ENCODE data around the gene TNFRSF21.
"Not testable (repeated sequence)": the region's sequence is repeated elsewhere in the genome, so short reads cannot be mapped to it uniquely, and the experiment has no call there.

The TNFRSF21 gene

DNA sequence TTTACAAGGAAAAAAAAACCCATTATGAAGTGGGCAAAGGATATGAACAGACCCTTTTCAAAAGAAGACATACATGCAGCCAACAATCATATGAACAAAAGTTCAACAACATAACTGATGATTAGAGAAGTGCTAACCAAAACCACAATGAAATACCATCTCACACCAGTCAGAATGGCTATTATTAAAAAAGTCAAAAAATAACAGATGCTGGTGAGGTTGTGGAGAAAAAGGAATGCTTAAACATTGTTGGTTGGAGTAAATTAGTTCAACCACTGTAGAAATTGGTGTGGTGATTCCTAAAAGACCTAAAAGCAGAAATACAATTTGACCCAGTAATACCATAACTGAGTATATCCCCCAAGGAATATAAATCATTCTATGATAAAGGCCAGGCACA lies 86.5 kb downstream of the TNFRSF21 start:
- DNase-seq (ENCODE audit: low read depth, low spot score): not testable (repeated sequence)

DNA sequence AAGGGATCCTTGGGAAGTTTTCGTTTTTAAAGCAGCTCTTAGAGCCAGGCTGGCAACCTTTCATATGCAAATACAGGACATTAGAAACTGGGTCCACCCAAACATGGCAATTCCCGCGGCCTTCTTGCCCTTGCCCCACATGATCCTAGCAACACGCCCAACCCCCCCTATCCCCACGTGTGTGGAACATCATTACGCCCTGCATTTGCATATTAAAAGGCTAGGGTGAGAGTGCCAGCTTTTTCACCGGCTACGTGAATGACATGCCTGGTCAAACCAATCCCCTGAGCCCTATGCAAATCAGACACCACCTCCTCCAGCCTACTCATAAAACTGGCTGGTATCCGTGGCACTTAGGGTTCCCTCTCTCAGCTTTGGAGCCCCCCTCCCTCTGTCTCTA lies 88.1 kb downstream of the TNFRSF21 start:
- DNase-seq (ENCODE audit: low read depth, low spot score): no peak

DNA sequence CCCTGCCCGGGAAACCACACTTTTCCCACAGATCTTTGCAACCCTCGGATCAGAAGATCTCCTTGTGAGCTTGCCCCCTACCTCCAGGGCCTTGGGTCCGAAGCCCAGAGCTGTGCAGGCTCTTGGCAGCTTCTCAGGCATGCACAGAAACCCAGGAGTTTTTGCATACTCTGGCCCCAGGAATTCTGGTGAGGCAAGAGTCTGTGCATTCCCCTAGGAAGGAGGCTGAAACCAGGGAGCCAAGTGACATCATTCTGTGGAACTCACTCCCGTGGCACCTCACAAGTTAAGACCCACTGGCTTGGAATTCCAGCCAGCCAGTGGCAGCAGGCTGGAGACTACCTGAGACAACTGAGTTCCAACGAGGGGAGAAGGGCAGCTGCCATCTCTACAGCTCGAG lies 100.1 kb downstream of the TNFRSF21 start:
- no peak for DNase-seq (ENCODE audit: low read depth, low spot score)

DNA sequence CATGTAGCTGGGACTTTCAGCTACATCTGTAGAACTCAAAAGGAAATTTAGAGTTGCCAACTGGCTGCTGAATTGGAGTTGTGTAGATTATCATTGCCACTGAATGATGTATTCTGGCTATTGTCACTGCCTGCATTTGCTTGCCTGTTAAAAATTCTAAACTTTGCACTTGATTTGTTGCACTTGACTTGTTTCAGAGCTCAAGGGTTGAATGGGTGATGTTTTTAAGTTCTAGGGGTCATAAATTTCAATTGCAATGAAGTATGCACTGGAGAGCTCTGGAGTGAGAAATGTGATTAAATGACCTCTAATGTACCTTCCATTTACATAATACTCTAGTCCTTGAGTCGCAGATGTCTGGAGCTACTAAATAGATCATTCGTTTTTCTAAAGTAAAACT lies 102.4 kb downstream of the TNFRSF21 start:
- DNase-seq (ENCODE audit: low read depth, low spot score): no peak

DNA sequence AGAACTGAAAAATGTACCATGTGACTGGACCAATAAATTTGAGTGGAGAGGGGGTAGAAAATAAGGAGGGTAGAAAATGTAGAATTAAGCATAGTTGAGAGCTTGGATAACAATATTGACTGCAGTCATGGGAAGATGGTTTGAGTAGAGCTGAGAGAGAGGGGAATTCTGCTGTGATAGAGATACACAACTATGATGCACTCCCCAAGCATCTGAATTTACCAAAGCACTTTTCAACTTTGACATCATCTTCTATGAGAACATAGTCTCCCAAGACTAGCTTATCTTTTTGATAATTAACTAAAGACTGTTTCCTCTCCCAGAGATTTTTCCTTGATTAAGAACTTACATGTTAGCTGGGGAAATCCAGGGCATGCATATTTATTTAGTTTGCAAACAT lies 103.1 kb downstream of the TNFRSF21 start:
- DNase-seq (ENCODE audit: low read depth, low spot score): no peak

DNA sequence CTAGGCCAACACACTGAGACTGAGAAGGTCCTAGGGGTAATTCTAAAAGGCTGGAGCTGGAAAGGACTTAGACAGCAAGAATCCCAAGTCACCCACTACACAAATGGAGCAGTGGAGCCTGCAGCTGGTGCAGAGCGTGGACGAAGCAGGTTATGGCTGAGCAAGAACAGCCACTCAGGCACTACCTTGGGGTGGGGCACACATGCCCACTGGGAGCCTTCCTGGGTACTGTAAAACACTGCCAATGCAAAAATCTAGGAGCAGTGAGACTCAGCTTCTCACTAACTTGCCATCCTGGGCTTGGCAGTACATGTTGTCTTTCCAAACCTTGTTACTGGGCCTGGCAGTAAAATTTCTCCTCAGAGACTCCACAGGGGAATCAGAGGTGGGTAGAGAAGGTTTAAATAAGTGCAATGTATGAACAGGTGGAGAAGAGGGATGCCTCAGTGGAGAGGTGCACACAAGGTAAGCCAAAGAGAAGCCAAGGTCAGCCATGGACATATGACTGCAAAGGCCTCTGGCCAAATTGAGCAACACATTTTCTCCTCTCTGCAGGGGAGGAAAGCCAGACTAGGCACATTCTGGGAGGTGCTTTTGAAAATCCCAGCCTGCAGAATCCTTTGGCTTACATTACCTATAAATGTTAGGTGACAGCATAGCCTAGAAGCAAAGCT lies 105.6 kb downstream of the TNFRSF21 start:
- no peak for DNase-seq (ENCODE audit: low read depth, low spot score)

DNA sequence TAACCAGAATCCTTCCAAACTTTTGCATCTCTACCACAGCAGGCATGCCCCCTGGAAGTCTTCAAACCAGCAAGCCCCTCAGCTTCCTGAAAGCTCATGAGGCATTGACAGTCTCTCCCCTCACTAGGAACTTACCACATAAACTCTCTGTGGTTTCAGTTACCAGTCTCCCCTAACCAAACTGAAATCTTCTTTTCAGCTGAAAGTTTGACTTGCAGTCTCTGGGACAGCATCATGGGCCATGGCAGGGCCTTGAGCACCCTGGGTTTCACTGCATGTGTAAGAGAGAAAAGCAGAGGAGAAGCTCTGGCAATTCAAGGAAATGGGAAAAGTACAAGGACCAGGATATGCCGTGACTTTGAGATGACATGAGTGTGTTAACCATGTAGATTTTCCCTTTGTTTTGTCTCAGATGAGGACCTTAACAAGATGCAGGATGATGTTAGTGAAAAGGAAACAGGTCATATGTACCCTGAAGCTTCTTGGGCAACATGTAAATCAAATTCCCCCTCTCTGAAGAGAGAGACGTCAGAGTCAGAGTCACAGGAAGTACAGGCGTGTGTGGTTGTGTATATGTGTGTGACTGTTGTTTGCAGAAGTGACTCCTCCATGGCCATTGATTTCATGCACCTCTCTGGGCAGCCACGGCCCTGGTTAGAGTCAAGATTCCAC lies 106.3 kb downstream of the TNFRSF21 start:
- no peak for DNase-seq (ENCODE audit: low read depth, low spot score)

DNA sequence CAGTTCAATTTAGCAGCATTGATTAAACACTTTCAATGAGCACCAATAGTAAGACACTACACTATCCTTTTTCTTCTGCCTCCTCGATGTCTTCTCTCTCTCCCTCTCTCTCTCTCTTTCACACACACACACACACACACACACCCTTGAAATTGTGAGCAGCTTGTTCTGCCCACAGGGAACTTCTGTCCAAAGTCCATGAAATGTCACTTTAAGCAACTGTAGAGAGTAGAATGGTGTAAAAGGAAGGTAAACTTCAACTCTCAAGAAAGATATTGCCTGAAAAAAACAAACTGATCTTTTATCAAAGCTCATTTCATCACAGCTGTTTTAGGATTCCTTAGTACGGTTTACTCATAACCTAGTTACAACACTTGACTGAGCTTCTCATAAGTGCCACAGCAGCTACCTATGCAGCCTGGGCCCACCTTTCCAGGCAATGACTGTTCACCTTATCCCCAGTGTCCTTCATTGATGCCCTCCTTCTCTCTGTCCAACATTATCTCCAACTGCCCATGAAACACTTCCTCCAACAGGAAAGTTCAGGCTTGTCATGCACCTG lies 107.0 kb downstream of the TNFRSF21 start:
- DNase-seq (ENCODE audit: low read depth, low spot score): no peak

DNA sequence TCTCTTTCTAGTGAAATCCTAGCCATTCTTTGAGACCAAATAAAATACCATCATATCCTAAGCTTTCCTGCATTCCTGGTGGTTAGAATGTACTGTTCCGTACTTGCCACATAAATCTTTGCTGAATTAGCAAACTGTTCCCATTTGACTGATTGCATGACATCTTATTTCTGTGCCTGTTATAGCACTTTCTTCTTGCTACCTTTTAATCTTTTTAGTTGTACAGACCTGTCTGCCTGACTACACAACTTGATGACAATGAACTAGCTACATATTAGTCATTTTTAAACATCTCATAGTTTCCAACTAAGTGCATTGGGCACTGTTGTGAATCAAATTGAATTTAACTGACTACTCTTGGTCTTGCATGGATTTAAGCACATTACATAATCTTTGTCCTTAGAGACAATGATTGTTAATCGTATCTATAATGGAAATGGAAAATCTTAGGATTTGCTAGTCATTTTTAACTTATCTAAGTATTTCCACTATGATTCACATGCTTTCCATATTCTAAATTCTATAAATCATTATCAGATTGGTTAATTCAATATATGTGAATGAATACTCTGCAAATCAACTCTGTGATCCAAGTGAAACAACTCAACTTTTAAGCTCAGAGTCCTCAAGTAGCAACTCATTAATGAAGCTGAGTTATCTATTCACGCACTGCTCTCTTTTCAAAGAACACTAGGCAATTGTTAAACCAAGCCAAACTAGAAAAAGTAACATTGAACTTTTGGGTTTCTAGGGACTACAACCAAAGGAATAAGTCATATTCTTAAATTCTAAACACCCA lies 109.0 kb downstream of the TNFRSF21 start:
- no peak for DNase-seq (ENCODE audit: low read depth, low spot score)

DNA sequence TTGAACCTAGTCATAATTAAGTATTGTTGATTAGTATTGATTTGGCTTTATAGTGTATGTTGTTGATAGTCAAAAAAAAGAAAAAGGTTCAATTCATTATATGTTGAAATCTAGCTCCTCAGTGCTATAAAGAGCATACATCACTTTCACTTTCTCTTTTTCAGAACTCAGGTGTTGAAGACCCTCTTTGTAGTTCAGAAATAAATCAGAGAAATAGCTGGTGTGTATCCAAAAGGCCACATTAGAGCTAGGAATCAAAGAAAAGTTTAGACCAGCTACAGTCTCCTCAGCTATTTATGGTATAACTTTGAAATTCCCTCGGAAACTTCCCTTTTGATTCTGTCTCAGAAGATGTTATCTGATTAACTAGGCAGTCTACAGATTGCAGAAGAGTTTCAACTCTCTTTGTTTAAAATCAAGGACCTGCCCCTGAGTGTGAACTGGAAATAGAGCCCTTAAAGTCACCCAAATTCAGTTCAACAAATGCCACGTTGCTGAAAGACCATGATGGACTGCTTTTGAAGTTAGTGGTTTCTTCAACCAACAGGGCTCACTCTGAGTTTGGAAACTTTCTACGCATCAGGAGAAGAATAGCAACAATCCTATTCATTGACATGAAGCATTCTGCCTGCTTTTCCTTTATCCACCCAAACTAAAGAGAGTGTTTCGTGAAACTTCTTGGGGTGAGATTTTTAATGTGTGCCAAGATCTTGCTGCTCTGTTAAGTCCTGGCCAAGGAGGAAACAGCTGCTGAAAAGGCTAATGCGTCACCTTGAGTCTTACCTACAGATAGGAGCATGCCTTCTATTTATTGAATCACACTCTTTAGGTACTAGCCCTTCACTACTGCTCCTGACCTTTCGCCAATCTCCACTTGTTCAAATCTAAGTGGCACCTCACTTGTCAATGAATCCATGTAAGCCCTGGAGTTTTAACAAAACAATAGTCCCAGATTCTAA lies 111.7 kb downstream of the TNFRSF21 start:
- no peak for DNase-seq (ENCODE audit: low read depth, low spot score)

DNA sequence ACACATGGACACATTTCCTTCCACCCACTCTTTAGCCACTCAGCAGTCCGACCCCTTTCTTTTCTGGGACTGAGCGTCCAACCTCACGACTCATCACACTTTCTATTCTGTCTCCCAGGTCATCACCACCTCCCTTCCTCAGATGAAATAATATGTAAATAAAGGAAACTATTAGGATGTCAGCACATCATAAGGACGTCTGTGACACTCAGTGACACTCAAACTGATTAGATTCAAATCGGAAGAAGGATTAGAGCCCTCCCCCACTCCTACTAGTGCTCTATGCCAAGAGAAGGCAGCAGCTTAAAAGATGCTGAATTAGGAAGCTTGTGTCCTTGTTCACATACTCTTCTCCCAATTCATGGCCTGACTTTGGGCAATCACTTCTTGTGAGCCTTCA lies 113.6 kb downstream of the TNFRSF21 start:
- DNase-seq (ENCODE audit: low read depth, low spot score): no peak

DNA sequence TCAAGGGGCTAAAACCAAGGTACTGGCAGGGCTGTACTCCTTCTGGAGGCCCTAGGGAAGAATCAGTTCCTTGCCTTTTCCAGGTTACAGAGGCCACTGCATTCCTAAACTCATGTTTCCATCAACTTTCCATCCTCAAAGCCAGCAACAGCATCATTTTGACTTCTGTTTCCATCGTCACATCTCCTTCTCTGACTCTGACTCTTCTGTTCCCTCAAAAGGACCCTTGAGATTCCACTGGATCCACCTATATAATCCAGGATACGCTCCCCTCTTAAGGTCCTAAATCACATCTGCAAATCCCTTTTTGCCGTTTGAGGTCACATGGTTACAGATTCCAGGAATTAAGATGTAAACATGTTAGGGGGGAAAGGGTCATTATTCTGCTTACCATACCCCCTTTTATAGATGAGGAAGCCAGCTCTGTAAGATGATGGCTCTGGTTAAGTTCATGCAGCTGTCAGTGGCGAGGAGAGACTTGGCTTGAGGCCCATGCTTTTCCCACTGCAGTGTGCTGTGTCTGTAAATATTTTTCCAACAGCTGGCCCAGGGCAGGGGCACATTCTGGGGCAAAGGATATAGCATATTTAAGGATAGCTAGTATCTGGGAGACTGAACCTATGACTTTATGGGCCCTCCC lies 114.6 kb downstream of the TNFRSF21 start:
- peak; percentile 41 for DNase-seq (ENCODE audit: low read depth, low spot score)

DNA sequence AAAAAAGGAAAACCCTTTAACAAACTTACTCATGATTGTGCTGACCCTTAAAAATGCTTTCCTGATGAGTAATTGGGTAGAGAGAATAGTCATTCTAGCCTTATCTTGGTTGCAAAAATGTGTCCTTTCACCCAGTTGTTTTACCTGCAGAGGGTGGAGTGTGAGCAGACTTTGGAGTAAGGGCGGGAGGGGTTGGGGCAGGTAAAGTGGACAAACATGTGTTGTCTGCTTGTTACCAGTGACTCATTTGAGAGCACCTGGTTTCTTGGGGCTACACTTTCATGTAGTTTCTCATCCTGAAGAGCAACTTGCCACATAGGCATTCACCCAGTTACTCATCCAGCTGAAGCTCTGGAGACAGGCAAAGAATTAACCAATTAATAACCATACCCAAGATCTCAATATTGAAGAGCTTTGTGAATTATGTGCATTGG lies 121.1 kb downstream of the TNFRSF21 start:
- no peak for DNase-seq (ENCODE audit: low read depth, low spot score)

DNA sequence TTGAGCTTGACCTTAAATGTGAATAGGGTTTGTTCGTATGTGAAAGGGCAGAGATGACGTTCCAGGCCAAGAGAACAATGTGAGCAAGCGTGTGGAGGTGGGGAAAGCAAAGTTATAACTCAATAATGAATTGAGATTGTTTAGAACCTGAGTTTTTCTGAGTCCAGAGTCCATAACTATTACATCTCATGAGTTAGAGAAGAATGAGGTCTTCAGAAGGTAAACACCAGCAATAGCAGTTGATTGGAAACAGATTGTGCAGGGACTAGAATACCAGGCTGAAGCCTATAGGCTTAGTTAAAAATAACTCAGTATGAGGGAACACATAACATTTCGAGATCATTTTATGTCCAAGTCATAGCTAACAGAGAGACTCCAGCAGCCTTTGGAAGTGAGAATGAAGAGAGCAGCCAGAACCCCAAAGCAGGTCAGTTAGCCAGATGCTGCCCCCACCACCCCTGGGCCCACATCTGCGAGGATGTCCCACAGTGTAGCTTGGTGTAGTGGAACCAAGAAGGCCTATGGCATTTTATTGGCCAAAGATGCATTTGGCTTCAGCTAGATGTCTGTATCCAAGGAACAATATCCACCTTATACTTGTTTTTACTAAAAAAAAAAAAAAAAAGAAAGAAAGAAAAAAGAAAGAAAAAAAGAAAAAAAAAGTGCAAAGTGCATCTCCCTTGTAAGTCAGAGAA lies 121.7 kb downstream of the TNFRSF21 start:
- DNase-seq (ENCODE audit: low read depth, low spot score): no peak

DNA sequence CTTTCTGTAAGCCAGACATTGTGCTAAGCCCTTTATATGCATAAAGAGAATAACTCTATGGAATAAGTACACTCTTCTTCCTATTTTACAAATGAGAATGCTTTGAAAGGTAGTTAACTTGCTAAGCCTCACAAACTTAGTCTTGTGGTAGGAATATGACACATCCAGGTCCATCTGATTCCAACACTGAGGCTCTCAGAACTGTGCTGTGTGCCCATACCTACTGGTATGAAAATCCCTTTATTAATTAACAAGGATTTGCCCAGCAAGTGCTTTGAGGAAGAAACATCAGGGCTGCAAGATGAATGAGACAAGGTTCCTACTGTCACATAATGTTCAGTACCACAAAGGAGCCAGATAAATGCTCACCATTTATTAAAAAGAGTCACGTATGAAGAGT lies 122.6 kb downstream of the TNFRSF21 start:
- DNase-seq (ENCODE audit: low read depth, low spot score): no peak

DNA sequence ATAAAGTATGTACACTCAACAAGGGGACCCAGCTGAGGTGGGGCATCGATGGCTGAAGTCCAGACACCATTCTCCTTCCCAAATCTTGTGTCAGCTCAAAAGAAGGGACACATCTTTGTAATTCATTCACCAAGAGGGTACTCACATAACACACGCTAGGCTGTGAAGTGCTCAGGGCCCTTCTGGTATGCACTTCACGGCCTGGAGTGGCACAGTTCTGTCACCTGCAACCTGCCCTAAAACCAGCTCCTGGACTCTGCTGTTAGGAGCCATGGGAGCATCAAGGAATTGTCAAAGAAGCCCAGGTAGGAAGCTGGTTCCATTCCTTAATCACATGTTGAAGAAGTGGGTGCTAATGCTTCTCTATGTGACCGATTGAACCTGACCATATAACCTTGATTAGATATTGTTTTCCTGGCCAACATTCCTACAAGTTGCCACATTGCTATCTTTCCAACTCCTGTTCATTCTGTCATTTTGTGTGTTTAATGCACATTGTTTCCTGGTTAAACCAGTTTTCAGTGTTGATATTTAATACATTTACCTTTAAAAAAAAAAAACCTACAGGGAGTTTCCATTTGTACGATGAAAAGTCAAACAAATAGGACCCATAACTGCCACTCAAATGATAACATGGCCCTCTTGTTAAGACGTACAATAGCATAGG lies 127.3 kb downstream of the TNFRSF21 start:
- no peak for DNase-seq (ENCODE audit: low read depth, low spot score)

DNA sequence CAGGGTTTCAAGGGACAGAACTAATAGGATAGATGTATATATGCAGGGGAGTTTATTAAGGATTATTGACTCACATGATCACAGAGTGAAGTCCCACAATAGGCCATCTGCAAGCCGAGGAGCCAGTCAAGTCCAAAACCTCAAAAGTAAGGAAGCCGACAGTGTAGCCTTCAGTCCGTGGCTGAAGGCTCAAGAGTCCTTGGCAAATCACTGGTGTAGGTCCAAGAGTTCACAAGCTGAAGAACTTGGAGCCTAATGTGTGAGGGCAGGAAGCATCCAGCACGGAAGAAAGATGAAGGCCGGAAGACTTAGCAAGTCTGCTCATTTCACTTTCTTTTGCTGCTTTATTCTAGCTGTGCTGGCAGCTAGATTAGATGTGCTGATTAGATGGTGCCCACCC lies 128.0 kb downstream of the TNFRSF21 start:
- no peak for DNase-seq (ENCODE audit: low read depth, low spot score)

All from smooth muscle cell of the brain vasculature (primary cell).